Esophagus muscularis mucosa (tissue), 4 donors: ENCODE results near the gene ZNF333.

Experiments
- EP300 ChIP-seq: sonication (generic); formaldehyde crosslinking; IDR thresholded peaks from one replicate; pipeline ENCODE4 v1.6.1; 2017; ENCODE audit warnings: antibody characterized with exemption
- POLR2A ChIP-seq: fragments of 450-650 bp; IDR thresholded peaks from one replicate; pipeline ENCODE4 v1.6.1; 2017; ENCODE audit warnings: antibody characterized with exemption, moderate library complexity, mild to moderate bottlenecking, low read depth
- POLR2AphosphoS5 ChIP-seq, 2 donors: sonication (generic); formaldehyde crosslinking; IDR thresholded peaks; one replicate each; pipeline ENCODE4 v1.6.1; 2017; ENCODE audit warnings: antibody characterized with exemption in 2 of 2
- TF ChIP-seq, protein P1 (sequence below), 3 experiments: fragments of 200-600 bp in 2 of 3; fragments of 450-650 bp in 1 of 3; sonication (generic) in 2 of 3; IDR thresholded peaks; one replicate each; pipeline ENCODE4 v1.5.1; 2017 to 2019; ENCODE audit warnings: antibody characterized with exemption in 3 of 3, mild to moderate bottlenecking in 2 of 3, moderate library complexity in 1 of 3

- TF ChIP-seq, protein P1, sequence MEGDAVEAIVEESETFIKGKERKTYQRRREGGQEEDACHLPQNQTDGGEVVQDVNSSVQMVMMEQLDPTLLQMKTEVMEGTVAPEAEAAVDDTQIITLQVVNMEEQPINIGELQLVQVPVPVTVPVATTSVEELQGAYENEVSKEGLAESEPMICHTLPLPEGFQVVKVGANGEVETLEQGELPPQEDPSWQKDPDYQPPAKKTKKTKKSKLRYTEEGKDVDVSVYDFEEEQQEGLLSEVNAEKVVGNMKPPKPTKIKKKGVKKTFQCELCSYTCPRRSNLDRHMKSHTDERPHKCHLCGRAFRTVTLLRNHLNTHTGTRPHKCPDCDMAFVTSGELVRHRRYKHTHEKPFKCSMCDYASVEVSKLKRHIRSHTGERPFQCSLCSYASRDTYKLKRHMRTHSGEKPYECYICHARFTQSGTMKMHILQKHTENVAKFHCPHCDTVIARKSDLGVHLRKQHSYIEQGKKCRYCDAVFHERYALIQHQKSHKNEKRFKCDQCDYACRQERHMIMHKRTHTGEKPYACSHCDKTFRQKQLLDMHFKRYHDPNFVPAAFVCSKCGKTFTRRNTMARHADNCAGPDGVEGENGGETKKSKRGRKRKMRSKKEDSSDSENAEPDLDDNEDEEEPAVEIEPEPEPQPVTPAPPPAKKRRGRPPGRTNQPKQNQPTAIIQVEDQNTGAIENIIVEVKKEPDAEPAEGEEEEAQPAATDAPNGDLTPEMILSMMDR (IDR thresholded peaks at IDR 0.05): no peak
- TF ChIP-seq POLR2A (no peak), EP300 (no peak), POLR2AphosphoS5 (IDR thresholded peaks at IDR 0.05) (no peak)
These were observed 93.0 kb downstream of the ZNF333 start for GRCh38 chr19:14782626-14783409.
